Measurements from ENCODE around the gene AMOTL2.

AMOTL2 gene

DNA sequence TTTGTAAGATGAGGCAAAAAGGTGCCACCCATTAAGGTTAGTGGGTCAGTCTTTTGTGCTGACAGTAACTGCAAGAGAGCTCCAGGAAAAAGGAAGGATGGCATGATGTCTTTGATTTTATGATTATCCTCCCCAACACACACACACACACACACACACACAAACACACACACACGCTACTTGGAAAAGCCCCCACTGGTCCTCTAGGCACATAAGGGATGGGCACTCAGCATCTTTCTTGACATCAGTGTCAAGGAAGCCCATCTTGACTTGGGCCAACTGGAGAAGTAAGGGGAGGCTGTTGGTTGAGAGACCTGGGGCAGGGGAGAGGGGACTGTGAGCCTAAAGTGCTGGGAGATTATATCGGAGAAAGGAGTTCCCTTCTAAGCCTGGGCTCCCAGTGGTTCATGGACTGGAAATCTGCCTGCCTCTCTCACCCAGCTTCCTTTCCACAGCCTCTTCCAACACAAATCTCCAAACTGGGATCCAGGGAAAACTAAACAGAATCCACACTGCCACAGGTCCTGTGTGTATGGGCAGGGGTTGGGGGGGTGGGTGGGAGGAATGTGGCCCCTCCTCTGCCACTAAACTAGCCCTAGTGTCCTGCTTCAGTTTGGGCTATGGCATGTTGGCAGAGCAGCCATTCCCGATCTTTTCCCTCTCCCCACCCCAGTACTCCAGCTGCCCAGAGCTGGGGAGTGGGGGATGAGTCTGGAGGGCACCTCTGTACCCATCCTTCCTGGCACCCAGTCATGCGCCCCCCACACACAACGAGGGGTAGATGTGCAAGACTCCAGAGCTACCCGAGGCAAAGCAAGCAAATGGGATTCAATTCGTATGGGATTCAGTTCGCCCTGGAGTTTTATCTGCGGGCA lies 1.6 kb downstream of the AMOTL2 start:
- TF ChIP-seq, protein P1, sequence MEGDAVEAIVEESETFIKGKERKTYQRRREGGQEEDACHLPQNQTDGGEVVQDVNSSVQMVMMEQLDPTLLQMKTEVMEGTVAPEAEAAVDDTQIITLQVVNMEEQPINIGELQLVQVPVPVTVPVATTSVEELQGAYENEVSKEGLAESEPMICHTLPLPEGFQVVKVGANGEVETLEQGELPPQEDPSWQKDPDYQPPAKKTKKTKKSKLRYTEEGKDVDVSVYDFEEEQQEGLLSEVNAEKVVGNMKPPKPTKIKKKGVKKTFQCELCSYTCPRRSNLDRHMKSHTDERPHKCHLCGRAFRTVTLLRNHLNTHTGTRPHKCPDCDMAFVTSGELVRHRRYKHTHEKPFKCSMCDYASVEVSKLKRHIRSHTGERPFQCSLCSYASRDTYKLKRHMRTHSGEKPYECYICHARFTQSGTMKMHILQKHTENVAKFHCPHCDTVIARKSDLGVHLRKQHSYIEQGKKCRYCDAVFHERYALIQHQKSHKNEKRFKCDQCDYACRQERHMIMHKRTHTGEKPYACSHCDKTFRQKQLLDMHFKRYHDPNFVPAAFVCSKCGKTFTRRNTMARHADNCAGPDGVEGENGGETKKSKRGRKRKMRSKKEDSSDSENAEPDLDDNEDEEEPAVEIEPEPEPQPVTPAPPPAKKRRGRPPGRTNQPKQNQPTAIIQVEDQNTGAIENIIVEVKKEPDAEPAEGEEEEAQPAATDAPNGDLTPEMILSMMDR (IDR thresholded peaks at IDR 0.05; ENCODE audit: low read depth, low read length, missing control alignments), result no peak
- H3K4me3 ChIP-seq (ENCODE audit: low read depth, low read length), result peak overlapping the region; percentile 94
- in situ Hi-C loops (cut with HindIII; ENCODE audit: low sequenced_read_pairs), result no loop called here
- no peak for DNase-seq (ENCODE audit: low read depth)

DNA sequence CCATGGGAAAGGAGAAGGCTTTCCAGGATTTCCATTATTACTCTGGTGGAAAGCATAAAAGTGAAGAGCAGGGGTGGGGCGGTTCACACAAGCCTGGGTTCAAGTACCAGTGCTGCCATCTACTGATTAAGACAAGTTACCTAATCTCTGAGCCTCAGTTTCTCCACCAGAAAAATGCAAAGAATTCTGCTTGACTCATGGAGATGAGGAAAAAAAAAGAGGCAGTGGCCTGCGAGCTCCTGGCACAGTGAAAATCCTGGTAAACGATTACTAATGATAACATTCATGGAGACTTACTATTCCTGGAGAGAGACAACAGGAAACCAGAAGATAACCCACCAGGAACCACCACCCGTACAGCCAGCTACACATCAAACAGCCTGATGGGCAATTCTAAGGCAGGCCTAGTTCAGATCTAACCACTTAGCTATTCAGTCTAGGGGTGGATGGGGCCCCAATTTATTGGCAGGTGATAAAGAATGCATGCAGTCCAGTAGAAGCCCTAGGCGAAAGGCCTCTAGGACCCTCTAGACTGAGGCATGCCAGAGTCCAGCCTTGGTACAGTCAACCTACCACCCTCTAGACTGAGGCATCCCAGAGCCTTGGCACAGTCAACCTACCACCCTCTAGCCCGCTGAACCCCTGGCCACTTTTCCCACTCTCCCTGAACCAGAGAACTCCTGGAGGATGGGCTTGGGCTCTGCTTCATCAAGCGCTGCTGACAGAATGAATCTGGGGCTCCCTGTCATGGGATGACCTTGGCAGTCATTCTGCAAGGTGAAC lies 2.5 kb downstream of the AMOTL2 start:
- H3K4me3 ChIP-seq (ENCODE audit: low read depth, low read length), result peak overlapping the region; percentile 94
- DNase-seq (ENCODE audit: low read depth), result no peak
- TF ChIP-seq, protein P1 (IDR thresholded peaks at IDR 0.05; ENCODE audit: low read depth, low read length, missing control alignments), result no peak
- in situ Hi-C loops (cut with HindIII; ENCODE audit: low sequenced_read_pairs), result no loop called here

DNA sequence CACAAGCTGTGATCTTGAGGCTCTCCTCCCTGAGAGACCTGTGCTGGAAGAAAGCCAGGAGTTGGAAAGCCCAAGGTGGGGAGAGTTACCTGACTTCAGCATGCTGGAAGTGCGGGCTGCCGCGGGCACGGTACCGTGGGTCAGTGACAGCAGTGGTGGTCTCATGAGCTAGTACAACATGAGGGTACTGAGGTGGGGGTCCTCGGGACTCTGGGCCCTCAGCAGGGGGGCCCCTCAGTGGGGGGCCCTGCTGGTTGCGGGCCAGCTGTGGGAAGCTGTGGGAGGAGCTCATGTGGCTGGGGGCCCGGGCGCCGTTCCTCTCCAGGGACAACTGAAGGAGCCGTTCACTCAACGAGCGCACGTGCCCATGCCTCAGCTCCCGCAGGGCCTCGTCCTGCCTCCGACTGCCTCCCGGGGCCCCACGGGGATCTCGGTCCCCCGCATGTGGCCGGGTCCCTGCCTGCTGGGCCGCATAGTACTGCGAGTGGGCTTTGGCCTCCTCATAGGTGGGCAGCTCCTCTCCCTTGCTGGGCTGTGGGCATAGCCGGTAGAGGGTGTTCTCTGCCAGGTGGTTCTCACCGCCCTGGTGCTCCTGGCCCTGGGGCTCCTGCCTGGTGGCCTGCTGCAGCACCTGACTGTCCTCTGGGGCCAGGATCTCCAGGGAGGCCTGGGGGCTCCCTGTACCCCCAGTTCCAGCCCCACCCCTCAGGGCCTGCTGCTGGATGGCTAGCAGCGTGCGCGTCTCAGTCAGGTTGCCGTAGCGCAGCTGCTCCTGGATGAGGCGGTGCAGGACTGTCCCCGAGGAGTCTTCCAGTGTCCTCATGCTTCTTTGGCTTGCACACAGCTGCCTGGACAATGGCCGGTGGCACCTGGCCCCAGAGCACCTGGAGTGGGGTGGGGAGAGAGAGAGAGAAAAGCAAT lies 3.4 kb downstream of the AMOTL2 start:
- TF ChIP-seq, protein P1 (IDR thresholded peaks at IDR 0.05; ENCODE audit: low read depth, low read length, missing control alignments), result no peak
- in situ Hi-C loops (cut with HindIII; ENCODE audit: low sequenced_read_pairs), result no loop called here
- DNase-seq (ENCODE audit: low read depth), result no peak
- peak overlapping the region; percentile 94 for H3K4me3 ChIP-seq (ENCODE audit: low read depth, low read length)

GRCh38 chr3:134369861-134370596 lies 4.2 kb downstream of the AMOTL2 start:
- H3K4me3 ChIP-seq (ENCODE audit: low read depth, low read length), result peak overlapping the region; percentile 94
- DNase-seq (ENCODE audit: low read depth), result no peak
- TF ChIP-seq, protein P1 (IDR thresholded peaks at IDR 0.05; ENCODE audit: low read depth, low read length, missing control alignments), result no peak
- in situ Hi-C loops (cut with HindIII; ENCODE audit: low sequenced_read_pairs), result no loop called here

DNA sequence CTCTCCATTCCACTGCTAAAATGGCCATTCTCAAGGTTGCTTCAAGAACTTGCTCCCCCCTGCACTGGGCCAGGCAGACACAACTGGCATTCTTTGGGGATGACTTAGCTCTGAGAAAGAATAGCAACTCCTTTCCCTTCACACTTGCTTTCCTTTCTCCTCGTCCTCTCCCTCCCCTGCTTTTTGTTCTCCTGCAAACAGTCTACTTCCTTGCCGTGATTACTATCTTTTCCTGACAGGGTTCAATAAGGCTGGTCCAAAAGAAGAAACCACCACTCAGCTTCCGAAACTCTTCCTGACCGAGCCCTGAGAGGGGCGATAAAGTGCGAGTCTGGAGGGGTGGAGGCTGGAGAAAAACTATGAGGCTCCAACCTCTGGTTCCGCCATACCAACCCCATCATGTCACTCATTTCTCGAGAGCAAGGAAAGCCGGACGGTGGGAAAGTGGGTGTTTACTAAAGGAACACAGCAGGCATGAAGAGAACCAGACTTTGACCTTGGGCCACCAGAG lies 5.0 kb downstream of the AMOTL2 start:
- H3K4me3 ChIP-seq (ENCODE audit: low read depth, low read length), result no peak overlapping the region
- in situ Hi-C loops (cut with HindIII; ENCODE audit: low sequenced_read_pairs), result no loop called here
- no peak for DNase-seq (ENCODE audit: low read depth)
- TF ChIP-seq, protein P1 (IDR thresholded peaks at IDR 0.05; ENCODE audit: low read depth, low read length, missing control alignments), result no peak
